GM21825 (cell line): ENCODE results near the gene PTPRM.
"Not testable (repeated sequence)": the region's sequence is repeated elsewhere in the genome, so short reads cannot be mapped to it uniquely, and the experiment has no call there.

Experiments used
- ATAC-seq: cut with Tn5 transposase; IDR thresholded peaks from one replicate; pipeline ENCODE4 v1.9.1; 2021; ENCODE audit warnings: mild to moderate bottlenecking, moderate library complexity; ENCODE audit not compliant: unreplicated experiment

The PTPRM gene

GRCh38 chr18:8031496-8031895 is 464.4 kb downstream of the PTPRM start:
- ATAC-seq = no peak

DNA sequence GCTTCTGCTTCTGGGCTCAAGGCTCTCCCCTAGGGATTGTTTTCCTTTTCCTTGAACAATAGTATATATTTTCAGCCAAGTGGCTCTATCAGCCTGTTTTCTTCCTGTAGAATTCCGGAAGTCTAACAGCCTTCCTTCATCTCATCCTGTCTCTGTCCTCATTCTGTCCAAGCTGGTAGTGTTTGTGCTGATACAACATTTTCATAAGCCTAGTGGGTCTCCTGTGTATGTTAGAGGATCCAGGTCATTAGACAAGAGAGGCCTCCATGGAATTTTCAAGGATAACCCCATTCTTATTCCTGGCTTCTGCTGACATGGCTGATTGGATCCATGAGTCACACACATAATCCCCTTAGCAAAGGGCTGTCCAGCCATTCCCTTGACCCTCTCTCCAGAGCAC is 467.6 kb downstream of the PTPRM start:
- no peak for ATAC-seq

- no peak for ATAC-seq
Measured at GRCh38 chr18:8036551-8036950, 469.4 kb downstream of the PTPRM start.

- ATAC-seq = no peak
Measured at GRCh38 chr18:8037296-8037695, 470.2 kb downstream of the PTPRM start.

DNA sequence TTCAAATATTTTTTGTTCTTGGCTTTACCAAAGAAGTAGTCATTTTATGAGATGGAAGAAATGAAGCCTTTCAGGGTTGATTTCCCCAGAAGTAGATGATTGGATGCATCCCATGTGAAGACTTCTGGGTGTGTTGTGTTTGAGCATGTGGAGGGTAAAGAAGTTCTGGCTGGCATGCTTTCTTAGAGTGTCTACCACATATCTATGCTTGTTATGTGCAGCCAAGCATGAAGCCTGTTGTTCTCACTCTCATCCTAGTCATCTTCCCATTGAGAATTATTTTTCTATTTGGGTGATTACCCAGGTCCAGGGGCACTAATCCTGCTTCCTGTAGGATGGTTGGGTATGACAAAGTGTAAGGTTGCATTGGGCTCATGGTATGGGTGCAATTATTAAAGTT is 472.9 kb downstream of the PTPRM start:
- no peak for ATAC-seq

DNA sequence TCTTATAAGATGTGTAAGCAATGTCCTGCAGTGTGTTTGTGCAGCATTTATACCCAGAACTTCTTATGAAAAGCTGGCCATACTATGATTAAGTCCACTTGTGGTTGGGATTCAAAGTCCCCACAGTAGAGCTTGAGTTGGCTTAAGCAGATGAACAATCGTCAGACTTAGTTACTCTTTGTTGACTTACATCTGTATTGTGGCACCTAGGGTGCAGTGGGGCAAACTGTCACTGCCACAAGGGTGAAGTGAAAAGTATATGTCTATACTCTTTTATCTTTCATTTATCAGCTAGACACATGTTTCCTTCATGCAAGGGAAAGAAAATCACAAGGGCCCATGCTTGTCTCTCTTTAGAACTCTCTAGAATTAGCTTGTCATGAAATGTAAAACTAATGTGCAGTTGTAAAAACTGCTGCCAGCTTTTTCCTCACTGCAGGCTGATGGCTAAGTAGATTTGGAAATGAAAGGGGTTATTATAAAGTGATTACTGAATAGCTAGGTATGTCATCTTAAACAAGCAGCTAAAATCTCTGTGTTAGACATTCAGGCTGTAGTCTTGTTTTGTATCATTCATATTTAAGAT is 474.5 kb downstream of the PTPRM start:
- ATAC-seq = no peak

DNA sequence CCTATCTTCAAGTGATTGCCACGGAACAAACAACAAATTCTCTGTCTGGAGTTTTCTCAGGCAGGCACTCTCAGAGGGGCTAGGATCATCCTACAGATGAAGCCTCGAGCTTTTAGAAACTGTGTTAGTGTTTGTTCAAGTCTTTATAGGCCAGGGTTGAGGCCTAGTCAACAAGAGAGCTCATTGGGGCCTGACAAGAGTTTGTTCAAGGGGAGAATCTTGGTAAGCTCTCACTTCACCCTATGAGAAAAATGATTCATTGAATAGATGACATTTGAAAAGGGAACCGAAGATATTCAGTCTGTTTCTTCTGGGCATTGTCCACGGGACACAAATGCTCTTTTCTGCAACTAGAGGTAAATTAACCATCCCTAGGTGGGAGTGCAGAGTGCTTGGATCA is 476.9 kb downstream of the PTPRM start:
- no peak for ATAC-seq

- no peak for ATAC-seq
Measured at GRCh38 chr18:8045160-8045883, 478.2 kb downstream of the PTPRM start.

DNA sequence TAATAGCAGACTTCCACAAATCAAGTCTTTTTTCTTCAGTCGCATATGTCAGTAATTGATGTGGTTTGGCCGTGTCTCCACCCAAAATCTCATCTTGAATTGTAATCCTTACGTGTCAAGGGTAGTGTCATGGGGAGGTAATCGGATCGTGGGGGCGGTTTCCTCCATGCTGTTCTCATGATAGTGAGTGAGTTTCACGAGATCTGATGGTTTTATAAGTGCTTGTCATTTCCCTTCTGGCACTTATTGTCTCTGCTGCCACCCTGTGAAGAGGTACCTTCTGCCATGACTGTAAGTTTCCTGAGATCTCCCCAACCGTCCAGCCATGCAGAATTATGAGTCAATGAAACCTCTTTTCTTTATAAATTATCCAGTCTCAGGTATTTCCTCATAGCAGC is 478.8 kb downstream of the PTPRM start:
- ATAC-seq = no peak

DNA sequence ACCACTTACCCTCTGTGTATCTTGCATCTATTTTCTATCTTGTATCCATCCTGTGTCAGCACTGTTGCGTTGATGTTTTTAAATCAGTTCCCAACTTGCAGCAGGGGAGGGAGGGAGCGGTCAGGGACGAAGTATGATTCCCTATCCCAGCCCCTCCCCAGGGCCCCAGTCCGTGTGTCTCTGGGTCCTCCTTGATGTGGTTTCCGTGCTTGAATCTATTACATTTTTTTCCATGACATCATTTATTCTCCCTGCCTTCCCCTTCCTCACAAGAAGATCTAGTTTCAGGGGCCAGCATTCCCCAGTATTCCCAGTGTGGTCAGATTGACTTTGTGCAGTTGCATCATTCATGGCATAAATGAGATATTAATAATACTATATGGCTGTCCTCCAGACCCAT is 479.3 kb downstream of the PTPRM start:
- ATAC-seq = no peak

DNA sequence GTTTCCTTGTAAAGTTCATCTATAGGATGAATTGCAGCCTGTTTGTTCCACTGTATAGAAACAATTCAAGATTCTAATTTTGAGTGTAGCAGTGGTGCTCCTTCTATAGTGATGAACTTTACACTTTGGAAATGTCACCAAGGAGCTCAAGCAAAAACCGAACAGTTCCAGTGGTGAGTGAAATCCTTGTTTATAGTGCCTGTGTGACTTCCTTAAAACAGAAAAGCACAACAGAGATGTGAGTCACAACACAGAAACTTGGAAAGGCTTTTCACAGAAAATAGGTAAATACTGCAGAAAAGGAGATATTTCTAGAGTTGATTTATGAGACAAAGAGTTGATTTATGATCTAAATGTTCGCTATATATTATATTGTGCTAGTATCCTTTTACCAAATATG is 482.0 kb downstream of the PTPRM start:
- ATAC-seq = no peak

GRCh38 chr18:8050616-8051329 is 483.7 kb downstream of the PTPRM start:
- ATAC-seq = no peak

DNA sequence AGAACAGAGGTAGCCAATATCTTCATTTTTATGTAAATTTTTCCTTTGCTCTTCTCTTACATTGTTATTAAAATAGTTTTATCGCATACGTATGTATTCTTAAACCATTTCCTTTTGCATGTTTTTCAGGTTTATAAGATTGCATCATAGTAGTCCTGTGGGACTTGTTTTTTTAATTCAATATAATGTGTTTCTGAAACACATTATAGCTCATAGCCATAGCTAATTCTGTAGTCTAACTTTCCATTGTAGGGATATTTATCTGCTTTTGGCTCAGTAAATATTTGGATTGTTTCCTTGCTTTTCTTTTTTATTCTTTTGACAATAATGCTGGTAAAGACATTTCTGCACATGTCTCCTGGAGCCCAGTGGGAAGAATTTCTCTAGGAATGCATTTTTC is 484.3 kb downstream of the PTPRM start:
- ATAC-seq = no peak

- ATAC-seq = no peak
Measured at GRCh38 chr18:8052237-8052701, 485.2 kb downstream of the PTPRM start.

DNA sequence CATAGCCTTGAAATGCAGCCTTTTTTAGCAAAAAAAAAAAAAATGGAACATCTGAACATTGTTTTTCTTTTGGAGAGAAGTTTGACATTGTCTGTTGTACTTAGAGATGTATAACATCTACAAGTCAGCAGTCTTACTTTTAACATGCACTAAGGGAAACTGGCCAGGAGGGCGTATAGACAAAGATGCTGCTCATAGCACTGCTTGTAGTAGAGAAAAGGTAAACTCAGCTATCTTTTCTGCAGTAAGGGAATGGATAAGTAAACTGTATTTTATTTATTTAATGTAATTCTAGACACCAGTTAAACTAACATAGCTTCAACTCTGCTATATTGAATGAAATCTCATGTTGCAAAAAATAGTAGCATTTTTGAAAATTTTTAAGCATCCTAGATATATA is 489.6 kb downstream of the PTPRM start:
- ATAC-seq = no peak

DNA sequence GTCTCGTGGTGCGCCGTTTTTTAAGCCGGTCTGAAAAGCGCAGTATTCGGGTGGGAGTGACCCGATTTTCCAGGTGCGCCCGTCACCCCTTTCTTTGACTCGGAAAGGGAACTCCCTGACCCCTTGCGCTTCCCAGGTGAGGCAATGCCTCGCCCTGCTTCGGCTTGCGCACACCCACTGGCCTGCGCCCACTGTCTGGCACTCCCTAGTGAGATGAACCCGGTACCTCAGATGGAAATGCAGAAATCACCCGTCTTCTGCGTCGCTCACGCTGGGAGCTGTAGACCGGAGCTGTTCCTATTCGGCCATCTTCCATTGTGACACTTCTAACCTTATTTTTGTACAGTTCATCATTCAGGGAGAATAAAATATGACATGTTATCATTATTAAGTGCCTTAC is 496.0 kb downstream of the PTPRM start:
- not testable (repeated sequence) for ATAC-seq

DNA sequence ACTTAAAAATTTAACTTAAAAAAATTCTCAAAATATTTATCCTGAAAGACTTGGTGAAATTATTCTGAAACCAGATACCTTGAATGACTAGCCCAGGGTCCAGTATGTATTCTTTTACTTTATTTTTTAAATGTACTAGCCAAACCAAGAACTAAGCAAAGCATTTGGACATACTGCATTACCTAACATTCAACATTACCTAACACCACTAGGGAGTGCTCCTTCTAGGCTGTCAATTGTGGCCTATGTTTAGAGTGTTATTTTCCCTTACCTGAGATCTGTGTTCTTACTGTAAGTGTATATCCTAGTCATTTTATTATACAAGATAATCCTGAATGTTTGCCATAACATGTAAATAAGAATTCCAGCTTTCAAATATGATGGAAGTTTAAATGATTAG is 496.6 kb downstream of the PTPRM start:
- no peak for ATAC-seq

DNA sequence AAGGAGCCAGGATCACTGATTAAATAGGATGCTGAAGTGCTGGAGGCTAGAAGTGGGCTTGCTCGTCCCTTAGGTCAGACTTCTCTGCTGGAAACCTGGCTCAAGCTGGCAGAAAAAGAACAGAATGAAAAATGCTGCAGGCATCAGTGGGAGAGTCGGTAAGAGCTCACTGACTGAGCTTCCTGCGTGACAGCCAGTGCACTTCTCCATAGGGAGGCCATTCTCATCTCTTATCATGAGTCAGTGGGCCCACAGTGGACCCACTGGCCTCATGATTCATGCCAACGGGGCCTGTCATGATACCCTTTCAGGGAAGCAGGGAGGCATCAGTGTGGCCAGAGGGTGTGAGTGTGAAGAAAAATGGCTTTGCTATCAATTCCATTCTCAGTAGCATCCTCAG is 498.2 kb downstream of the PTPRM start:
- no peak for ATAC-seq

GRCh38 chr18:8065773-8066172 is 498.7 kb downstream of the PTPRM start:
- no peak for ATAC-seq

DNA sequence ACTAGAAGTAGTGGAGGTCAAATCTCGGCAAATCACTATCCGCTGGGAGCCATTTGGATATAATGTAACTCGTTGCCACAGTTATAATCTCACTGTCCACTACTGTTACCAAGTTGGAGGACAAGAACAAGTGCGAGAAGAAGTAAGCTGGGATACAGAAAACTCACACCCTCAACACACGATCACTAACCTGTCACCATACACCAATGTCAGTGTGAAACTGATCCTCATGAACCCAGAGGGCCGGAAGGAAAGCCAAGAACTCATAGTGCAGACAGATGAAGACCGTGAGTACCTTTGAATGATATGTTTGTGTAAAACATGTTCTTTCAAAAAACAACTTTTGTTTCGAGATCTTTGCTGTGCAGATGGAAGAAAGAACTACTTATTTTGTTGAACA is 502.6 kb downstream of the PTPRM start:
- ATAC-seq = no peak

GRCh38 chr18:8073167-8073566 is 506.1 kb downstream of the PTPRM start:
- no peak for ATAC-seq

DNA sequence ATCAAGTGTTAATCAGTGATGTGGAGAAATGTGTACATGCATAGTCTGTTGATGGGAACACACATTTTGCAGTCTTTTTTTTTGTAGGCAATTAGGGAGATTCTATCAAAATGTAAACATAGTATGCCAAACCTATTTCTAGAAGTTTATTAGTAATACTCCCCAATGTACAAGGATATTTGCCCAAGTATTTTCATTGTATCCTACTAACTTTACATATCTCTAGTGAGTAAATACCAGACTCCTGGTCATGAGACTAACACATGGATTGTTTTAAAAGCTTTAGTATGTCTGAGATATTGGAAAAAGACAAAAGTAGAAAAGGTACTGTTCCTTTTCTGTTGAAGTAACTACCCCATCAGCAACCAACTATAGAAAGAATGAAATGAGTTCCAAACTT is 513.0 kb downstream of the PTPRM start:
- ATAC-seq = no peak
